Adrenal gland (tissue), 5 donors: Measurements from ENCODE around the gene EIF2S2.

ENCODE experiments used
- POLR2A ChIP-seq, 2 donors: fragments of 450-650 bp; IDR thresholded peaks; one replicate each; pipeline ENCODE4 v1.6.1; 2017; ENCODE audit warnings: antibody characterized with exemption in 2 of 2, mild to moderate bottlenecking in 2 of 2, moderate library complexity in 1 of 2
- TF ChIP-seq, protein P1 (sequence below), 6 experiments: fragments of 450-650 bp in 4 of 6; fragments of 200-600 bp in 2 of 6; sonication (generic) in 1 of 6; IDR thresholded peaks; 1 replicate in 5 of 6; 2 replicates in 1 of 6; pipeline versions ENCODE4 v1.5.1 to v1.8.0; 2016 to 2021; ENCODE audit warnings: antibody characterized with exemption in 6 of 6, mild to moderate bottlenecking in 2 of 6, moderate library complexity in 1 of 6
- donor health status: DM: no; HTN: no; CAD: no.

DNA sequence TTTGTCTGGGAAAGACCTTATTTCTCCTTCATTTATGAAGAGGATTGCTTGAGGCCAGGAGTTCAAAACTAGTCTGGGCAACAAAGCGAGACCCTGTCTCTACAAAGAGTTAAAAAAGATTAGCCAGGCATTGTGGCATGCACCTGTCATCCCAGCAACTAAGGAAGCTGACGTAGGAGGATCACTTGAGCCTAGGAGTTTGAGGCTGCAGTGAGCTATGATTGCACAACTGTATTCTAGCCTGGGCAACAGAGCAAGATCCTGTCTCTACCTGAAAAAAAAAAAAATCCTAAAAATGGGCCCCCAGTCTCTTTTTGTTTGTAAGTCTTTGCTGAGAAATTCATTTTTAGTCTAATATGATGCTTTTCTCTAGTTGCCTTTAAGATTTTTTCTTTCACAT lies 29.2 kb upstream of the EIF2S2 start:
- TF ChIP-seq, protein P1, sequence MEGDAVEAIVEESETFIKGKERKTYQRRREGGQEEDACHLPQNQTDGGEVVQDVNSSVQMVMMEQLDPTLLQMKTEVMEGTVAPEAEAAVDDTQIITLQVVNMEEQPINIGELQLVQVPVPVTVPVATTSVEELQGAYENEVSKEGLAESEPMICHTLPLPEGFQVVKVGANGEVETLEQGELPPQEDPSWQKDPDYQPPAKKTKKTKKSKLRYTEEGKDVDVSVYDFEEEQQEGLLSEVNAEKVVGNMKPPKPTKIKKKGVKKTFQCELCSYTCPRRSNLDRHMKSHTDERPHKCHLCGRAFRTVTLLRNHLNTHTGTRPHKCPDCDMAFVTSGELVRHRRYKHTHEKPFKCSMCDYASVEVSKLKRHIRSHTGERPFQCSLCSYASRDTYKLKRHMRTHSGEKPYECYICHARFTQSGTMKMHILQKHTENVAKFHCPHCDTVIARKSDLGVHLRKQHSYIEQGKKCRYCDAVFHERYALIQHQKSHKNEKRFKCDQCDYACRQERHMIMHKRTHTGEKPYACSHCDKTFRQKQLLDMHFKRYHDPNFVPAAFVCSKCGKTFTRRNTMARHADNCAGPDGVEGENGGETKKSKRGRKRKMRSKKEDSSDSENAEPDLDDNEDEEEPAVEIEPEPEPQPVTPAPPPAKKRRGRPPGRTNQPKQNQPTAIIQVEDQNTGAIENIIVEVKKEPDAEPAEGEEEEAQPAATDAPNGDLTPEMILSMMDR (IDR thresholded peaks at IDR 0.05): no peak
- no peak for TF ChIP-seq POLR2A (IDR thresholded peaks at IDR 0.05)
